HEK293T (cell line): ENCODE data around the gene ARL9.

ENCODE experiments used
- BHLHE40 ChIP-seq: fragments of 450-650 bp; IDR thresholded peaks from 2 replicates; pipeline ENCODE4 v1.6.1; 2016; ENCODE audit warnings: mild to moderate bottlenecking, moderate library complexity, borderline replicate concordance
- CTBP1 ChIP-seq: fragments of 450-650 bp; IDR thresholded peaks from 2 replicates; pipeline ENCODE4 v1.6.1; 2016; ENCODE audit warnings: borderline replicate concordance
- FOXA1 ChIP-seq: fragments of 450-650 bp; IDR thresholded peaks from 2 replicates; pipeline ENCODE4 v1.6.1; 2016; ENCODE audit warnings: mild to moderate bottlenecking
- FOXK2 ChIP-seq: fragments of 450-650 bp; IDR thresholded peaks from 2 replicates; pipeline ENCODE4 v1.6.1; 2016; ENCODE audit warnings: mild to moderate bottlenecking
- FOXM1 ChIP-seq: fragments of 450-650 bp; IDR thresholded peaks from 2 replicates; pipeline ENCODE4 v1.6.1; 2017; ENCODE audit warnings: mild to moderate bottlenecking, borderline replicate concordance
- HDGF ChIP-seq: fragments of 450-650 bp; IDR thresholded peaks from 2 replicates; pipeline ENCODE4 v1.6.1; 2017; ENCODE audit warnings: antibody characterized with exemption, borderline replicate concordance
- L3MBTL2 ChIP-seq: fragments of 450-650 bp; conservative IDR thresholded peaks from 2 replicates; pipeline ENCODE4 v1.6.1; 2016; ENCODE audit warnings: mild to moderate bottlenecking
- NFRKB ChIP-seq: fragments of 450-650 bp; IDR thresholded peaks from 2 replicates; pipeline ENCODE4 v1.6.1; 2016; ENCODE audit warnings: mild to moderate bottlenecking, moderate library complexity
- SP1 ChIP-seq: fragments of 450-650 bp; IDR thresholded peaks from 2 replicates; pipeline ENCODE4 v1.6.1; 2017
- SUZ12 ChIP-seq: fragments of 450-650 bp; IDR thresholded peaks from 2 replicates; pipeline ENCODE4 v1.6.1; 2016; ENCODE audit warnings: mild to moderate bottlenecking
- TARDBP ChIP-seq: fragments of 450-650 bp; IDR thresholded peaks from 2 replicates; pipeline ENCODE4 v1.6.1; 2016
- ZNF384 ChIP-seq: fragments of 450-650 bp; IDR thresholded peaks from 2 replicates; pipeline ENCODE4 v1.6.1; 2016
- TF ChIP-seq, protein P1 (sequence below): fragments of 450-650 bp; IDR thresholded peaks from 2 replicates; pipeline ENCODE4 v1.6.1; 2016

DNA sequence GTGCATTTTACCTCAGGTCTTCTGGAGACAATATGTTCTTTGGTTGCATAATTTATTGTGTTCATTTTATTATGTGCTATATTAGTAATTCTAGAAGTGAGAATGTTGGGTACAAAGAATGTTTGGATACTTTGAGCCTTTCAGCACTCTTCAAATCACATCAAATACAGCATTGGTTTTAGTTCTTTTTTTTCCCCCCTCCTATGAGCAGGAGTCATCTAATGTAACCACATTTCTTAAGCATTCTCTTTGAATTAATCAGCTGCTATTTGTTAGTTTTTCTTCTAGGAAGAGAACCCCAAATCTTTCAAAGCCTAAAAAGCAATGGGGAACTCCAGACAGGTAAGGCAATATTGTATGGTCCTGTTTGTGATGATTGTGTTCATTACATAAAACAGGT is 46.7 kb downstream of the ARL9 start:
- TF ChIP-seq SP1 (no peak), NFRKB (no peak), FOXA1 (no peak), TARDBP (no peak), BHLHE40 (no peak), SUZ12 (no peak), CTBP1 (no peak), ZNF384 (no peak), L3MBTL2 (no peak), FOXM1 (no peak), HDGF (no peak), FOXK2 (no peak)
- TF ChIP-seq, protein P1, sequence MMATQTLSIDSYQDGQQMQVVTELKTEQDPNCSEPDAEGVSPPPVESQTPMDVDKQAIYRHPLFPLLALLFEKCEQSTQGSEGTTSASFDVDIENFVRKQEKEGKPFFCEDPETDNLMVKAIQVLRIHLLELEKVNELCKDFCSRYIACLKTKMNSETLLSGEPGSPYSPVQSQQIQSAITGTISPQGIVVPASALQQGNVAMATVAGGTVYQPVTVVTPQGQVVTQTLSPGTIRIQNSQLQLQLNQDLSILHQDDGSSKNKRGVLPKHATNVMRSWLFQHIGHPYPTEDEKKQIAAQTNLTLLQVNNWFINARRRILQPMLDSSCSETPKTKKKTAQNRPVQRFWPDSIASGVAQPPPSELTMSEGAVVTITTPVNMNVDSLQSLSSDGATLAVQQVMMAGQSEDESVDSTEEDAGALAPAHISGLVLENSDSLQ: no peak
